ENCODE results near the gene CD28.

GRCh38 chr2:203737360-203737759 is 30.9 kb downstream of the CD28 start:
- no peak for TF ChIP-seq CTCF (IDR thresholded peaks at IDR 0.05; ENCODE audit: borderline replicate concordance, extremely low read depth, low read length, poor library complexity, severe bottlenecking)
- TF ChIP-seq EZH2 (IDR thresholded peaks at IDR 0.05; ENCODE audit: borderline replicate concordance, low read depth, low read length, severe bottlenecking) = no peak

Measured in DND-41 (cell line).